AG09309 (cell line): ENCODE data around the gene CD86.

Source experiments
- DNase-seq: peaks from one replicate; pipeline ENCODE4 v3.0.0-alpha.2; 2010; ENCODE audit warnings: low read depth
- H3K4me3 ChIP-seq: 2 replicates; pipeline ENCODE4 v1.5.1; 2011; ENCODE audit warnings: mild to moderate bottlenecking, low read depth, low read length, moderate library complexity; ENCODE audit not compliant: control insufficient read depth
- CTCF ChIP-seq: IDR thresholded peaks from 2 replicates; pipeline ENCODE4 v1.5.1; 2011; ENCODE audit warnings: mild to moderate bottlenecking, low read depth, low read length, inconsistent platforms; ENCODE audit not compliant: insufficient read depth, control insufficient read depth; ENCODE audit errors: missing control alignments

The CD86 gene

GRCh38 chr3:122052968-122053367 is 2.2 kb upstream of the CD86 start:
- no peak for TF ChIP-seq CTCF
- no peak for DNase-seq
- no peak overlapping the region for H3K4me3 ChIP-seq

- no peak for TF ChIP-seq CTCF
- no peak for DNase-seq
- H3K4me3 ChIP-seq = no peak overlapping the region
These were observed 2.5 kb downstream of the CD86 start for GRCh38 chr3:122057671-122058070.

- DNase-seq = no peak
- TF ChIP-seq CTCF = no peak
- H3K4me3 ChIP-seq = no peak overlapping the region
These were observed 3.1 kb downstream of the CD86 start for GRCh38 chr3:122058294-122058693.

- TF ChIP-seq CTCF = no peak
- no peak overlapping the region for H3K4me3 ChIP-seq
- no peak for DNase-seq
These were observed 5.0 kb downstream of the CD86 start for GRCh38 chr3:122060040-122060698.

- H3K4me3 ChIP-seq = no peak overlapping the region
- DNase-seq = no peak
- TF ChIP-seq CTCF = no peak
These were observed 8.7 kb downstream of the CD86 start for GRCh38 chr3:122063908-122064307.

- no peak for TF ChIP-seq CTCF
- no peak for DNase-seq
- no peak overlapping the region for H3K4me3 ChIP-seq
These were observed 9.2 kb downstream of the CD86 start for GRCh38 chr3:122064326-122064725.
